ENCODE data around the gene CNIH3.
A peak's percentile ranks its signal among the peaks of the same experiment; 100 is the strongest.

CNIH3 gene

DNA sequence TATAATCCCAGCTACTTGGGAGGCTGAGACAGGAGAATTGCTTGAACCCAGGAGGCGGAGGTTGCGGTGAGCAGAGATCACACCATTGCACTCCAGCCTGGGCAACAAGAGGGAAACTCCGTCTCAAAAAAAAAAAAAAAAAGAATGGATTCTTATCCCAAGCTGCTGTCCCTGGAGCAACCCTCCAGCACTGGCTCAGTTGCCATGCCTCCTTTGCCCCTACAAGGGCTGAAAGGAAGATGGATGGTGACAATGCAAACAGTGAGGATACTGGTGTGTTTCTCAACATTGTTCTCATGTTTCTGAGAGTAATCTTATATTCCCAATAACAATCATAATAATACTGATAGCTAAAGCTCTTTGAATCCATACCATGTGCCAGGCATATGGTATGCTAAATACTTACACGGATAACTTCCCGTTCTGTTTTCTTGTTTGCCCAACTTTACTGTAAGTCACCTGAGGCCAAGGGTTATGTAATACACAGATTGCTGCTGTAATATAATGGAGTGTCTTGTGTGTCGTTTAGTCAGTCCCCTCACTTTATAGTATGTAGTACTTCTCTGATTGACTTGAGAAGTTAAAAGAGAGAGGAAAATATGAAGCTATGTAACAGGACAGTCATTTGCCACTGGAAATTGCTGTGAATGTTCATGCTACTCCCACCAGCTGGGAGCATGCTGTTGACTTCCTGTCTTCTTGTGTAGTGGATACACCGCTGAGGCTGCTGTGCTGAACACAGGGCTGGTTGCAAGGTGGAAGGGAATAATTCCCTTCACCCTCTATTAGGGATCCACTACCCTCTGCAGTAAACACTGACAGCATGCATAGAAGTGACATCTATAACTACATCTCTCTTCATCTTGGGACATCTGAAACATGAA, 153.6 kb downstream of the CNIH3 start:
- Histone ChIP-seq H3K4me3 (ENCODE audit: low read depth, low read length) (no peak overlapping the region), H3K27me3 (ENCODE audit: control insufficient read depth, insufficient read depth, low read length) (no peaks in the 10 kb centered on the region), H3K9ac (ENCODE audit: low read depth, low read length) (no peak overlapping the region), H3K4me1 (ENCODE audit: control insufficient read depth, insufficient read depth, low read length) (peaks cover 2% of the 10 kb centered on the region), H3K36me3 (ENCODE audit: control insufficient read depth, insufficient read depth, low read length) (no peaks in the 10 kb centered on the region), H3K9me3 (ENCODE audit: control insufficient read depth, insufficient read depth, low read length) (no peaks in the 10 kb centered on the region)

DNA sequence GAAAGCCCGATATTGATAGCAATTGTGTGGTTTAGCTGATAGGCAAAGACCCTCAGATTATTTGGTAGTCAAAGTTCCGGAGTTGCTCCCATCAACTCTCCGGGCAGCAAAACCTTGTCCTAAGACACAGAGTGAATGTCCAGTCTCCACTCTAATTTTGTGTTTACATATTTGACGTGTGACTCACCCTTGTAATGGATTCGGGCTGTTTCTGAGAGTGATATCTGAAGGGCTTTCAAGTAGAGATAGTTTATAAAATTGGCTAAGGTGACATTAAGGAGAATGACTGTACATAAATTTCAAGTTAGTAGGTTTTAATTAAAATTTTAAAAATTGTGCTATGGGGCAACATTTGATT, 154.2 kb downstream of the CNIH3 start:
- peaks cover 2% of the 10 kb centered on the region for H3K4me1 ChIP-seq (ENCODE audit: control insufficient read depth, insufficient read depth, low read length)
- H3K27me3 ChIP-seq (ENCODE audit: control insufficient read depth, insufficient read depth, low read length): no peaks in the 10 kb centered on the region
- no peak overlapping the region for H3K4me3 ChIP-seq (ENCODE audit: low read depth, low read length)
- no peaks in the 10 kb centered on the region for H3K9me3 ChIP-seq (ENCODE audit: control insufficient read depth, insufficient read depth, low read length)
- no peak overlapping the region for H3K9ac ChIP-seq (ENCODE audit: low read depth, low read length)
- no peaks in the 10 kb centered on the region for H3K36me3 ChIP-seq (ENCODE audit: control insufficient read depth, insufficient read depth, low read length)

DNA sequence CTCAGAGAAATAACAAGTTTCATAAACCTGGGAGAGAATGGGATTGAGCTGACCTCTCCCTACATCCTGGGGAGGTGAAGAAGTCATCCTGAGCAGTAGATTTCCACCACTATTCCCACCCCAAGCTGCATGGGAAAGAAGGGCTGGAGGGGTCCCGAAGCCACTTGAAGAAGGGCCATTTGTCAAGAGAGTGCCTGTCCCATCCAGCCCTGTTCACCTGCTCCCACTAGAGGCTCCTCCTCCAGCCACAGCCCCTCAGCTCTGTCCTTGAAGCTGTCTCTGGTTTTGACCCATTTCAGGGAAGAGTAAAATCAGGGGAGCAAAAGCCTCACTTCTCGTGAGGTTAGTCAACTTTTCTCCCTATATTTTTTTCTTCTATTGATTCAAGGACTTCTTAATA, 157.5 kb downstream of the CNIH3 start:
- Histone ChIP-seq H3K4me3 (ENCODE audit: low read depth, low read length) (no peak overlapping the region), H3K36me3 (ENCODE audit: control insufficient read depth, insufficient read depth, low read length) (no peaks in the 10 kb centered on the region), H3K27me3 (ENCODE audit: control insufficient read depth, insufficient read depth, low read length) (no peaks in the 10 kb centered on the region), H3K4me1 (ENCODE audit: control insufficient read depth, insufficient read depth, low read length) (no peaks in the 10 kb centered on the region), H3K9ac (ENCODE audit: low read depth, low read length) (no peak overlapping the region), H3K9me3 (ENCODE audit: control insufficient read depth, insufficient read depth, low read length) (no peaks in the 10 kb centered on the region)

DNA sequence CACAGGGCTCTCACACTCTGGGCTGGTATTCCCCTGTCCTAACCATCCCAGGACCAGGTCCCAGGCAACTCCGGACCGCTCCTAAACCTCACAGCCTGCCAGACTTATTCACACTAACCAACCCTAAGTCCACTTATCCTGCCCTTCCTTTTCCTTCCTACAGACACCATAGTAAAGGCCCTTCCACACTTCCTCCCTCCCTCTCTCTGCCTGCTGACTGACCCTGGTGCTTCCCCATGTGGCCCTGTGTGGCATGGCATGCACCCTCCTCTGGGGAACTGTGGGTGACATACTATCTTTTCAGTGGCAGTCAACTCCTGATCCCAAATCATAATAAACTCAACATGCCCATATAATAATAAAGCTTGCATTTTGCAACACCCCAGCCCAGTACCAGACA, 158.3 kb downstream of the CNIH3 start:
- Histone ChIP-seq H3K9me3 (ENCODE audit: control insufficient read depth, insufficient read depth, low read length) (no peaks in the 10 kb centered on the region), H3K4me1 (ENCODE audit: control insufficient read depth, insufficient read depth, low read length) (peaks cover 5% of the 10 kb centered on the region), H3K27me3 (ENCODE audit: control insufficient read depth, insufficient read depth, low read length) (no peaks in the 10 kb centered on the region), H3K4me3 (ENCODE audit: low read depth, low read length) (no peak overlapping the region), H3K36me3 (ENCODE audit: control insufficient read depth, insufficient read depth, low read length) (no peaks in the 10 kb centered on the region), H3K9ac (ENCODE audit: low read depth, low read length) (no peak overlapping the region)

DNA sequence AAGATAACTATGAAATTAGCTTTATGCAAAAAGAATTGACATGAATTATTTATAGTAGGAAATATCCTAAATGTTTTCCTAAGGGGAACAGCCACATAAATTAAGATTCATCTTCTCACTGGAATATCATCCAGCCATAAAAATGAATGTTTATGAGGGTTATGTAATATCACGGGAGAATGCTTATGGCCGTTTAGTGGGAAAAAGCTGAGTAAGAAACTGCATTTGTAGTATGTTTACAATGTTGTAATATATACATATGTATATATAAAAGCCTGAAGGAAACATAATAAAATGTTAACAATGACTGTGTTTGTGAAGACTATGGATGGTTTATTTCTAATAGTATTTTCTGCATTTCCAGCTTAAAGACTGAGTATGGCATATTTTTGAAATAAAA, 161.1 kb downstream of the CNIH3 start:
- Histone ChIP-seq H3K4me1 (ENCODE audit: control insufficient read depth, insufficient read depth, low read length) (peaks cover 19% of the 10 kb centered on the region), H3K9me3 (ENCODE audit: control insufficient read depth, insufficient read depth, low read length) (no peaks in the 10 kb centered on the region), H3K4me3 (ENCODE audit: low read depth, low read length) (no peak overlapping the region), H3K27me3 (ENCODE audit: control insufficient read depth, insufficient read depth, low read length) (peaks cover 5% of the 10 kb centered on the region), H3K36me3 (ENCODE audit: control insufficient read depth, insufficient read depth, low read length) (no peaks in the 10 kb centered on the region), H3K9ac (ENCODE audit: low read depth, low read length) (no peak overlapping the region)

DNA sequence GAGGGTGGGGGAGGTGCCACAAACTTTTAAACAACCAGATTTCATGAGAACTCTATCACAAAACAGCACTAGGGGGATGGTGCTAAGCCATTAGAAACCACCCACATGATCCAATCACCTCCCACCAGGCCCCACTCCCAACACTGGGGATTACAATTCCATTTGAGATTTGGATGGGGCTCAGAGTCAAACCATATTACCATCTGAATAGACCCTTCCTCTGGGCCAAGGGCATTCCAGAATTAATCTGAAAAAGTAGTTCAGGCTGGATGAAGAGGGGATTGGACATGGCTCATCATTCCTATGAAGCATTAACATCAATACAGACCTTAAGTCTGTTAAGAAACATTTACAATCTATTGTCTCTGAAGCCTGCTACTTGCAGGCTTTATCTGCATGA, 163.4 kb downstream of the CNIH3 start:
- no peak overlapping the region for H3K9ac ChIP-seq (ENCODE audit: low read depth, low read length)

DNA sequence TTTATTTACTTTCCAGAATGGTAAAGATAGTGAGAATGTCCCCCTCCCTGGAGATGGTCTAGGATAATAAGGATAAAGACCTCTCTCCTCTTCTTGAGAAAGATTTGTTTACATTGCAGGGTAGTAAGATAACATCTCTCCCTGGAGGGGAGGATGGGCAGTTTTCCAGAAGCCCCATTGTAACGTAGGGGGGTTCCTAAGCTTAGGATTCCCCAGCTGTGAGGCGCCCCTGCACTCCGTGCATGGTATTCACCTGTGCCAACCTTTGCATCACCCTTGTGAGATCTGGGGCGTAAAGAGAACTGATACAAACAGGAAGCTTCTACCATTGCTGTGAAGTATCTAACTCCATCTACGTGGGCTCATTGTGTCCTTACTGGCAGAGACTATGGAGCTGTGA, 164.6 kb downstream of the CNIH3 start:
- Histone ChIP-seq H3K36me3 (ENCODE audit: control insufficient read depth, insufficient read depth, low read length) (no peaks in the 10 kb centered on the region), H3K4me1 (ENCODE audit: control insufficient read depth, insufficient read depth, low read length) (peaks cover 21% of the 10 kb centered on the region), H3K4me3 (ENCODE audit: low read depth, low read length) (no peak overlapping the region)

More for the DNA sequence above, 163.4 kb downstream of the CNIH3 start:
- Histone ChIP-seq H3K4me1 (ENCODE audit: control insufficient read depth, insufficient read depth, low read length) (peaks cover 21% of the 10 kb centered on the region), H3K36me3 (ENCODE audit: control insufficient read depth, insufficient read depth, low read length) (no peaks in the 10 kb centered on the region), H3K27me3 (ENCODE audit: control insufficient read depth, insufficient read depth, low read length) (peaks cover 16% of the 10 kb centered on the region), H3K4me3 (ENCODE audit: low read depth, low read length) (peak overlapping the region; percentile 23), H3K9me3 (ENCODE audit: control insufficient read depth, insufficient read depth, low read length) (no peaks in the 10 kb centered on the region)

DNA sequence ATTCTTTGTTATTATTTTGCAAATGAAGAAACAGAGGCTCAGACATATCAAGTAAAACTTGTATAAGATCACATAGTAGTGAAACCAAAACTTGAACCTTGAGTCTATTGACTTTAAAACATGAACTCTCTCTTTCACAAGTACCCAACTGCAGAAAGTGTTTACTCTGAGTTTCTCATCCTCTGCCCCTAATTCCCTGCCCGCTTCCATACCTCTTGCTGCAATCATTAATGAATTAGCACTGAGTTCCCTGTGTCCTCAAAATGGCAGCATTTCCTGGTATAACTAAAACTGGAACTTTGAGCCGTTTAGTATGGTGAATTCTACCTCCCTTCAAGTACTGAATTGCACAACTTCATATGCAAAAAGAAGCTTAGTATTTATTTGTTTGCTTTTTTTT, 165.7 kb downstream of the CNIH3 start:
- peaks cover 21% of the 10 kb centered on the region for H3K4me1 ChIP-seq (ENCODE audit: control insufficient read depth, insufficient read depth, low read length)
- peaks cover 16% of the 10 kb centered on the region for H3K27me3 ChIP-seq (ENCODE audit: control insufficient read depth, insufficient read depth, low read length)
- H3K4me3 ChIP-seq (ENCODE audit: low read depth, low read length): no peak overlapping the region
- no peaks in the 10 kb centered on the region for H3K9me3 ChIP-seq (ENCODE audit: control insufficient read depth, insufficient read depth, low read length)
- no peaks in the 10 kb centered on the region for H3K36me3 ChIP-seq (ENCODE audit: control insufficient read depth, insufficient read depth, low read length)
- no peak overlapping the region for H3K9ac ChIP-seq (ENCODE audit: low read depth, low read length)

More for the DNA sequence above, 164.6 kb downstream of the CNIH3 start:
- Histone ChIP-seq H3K9ac (ENCODE audit: low read depth, low read length) (no peak overlapping the region), H3K27me3 (ENCODE audit: control insufficient read depth, insufficient read depth, low read length) (peaks cover 16% of the 10 kb centered on the region), H3K9me3 (ENCODE audit: control insufficient read depth, insufficient read depth, low read length) (no peaks in the 10 kb centered on the region)

DNA sequence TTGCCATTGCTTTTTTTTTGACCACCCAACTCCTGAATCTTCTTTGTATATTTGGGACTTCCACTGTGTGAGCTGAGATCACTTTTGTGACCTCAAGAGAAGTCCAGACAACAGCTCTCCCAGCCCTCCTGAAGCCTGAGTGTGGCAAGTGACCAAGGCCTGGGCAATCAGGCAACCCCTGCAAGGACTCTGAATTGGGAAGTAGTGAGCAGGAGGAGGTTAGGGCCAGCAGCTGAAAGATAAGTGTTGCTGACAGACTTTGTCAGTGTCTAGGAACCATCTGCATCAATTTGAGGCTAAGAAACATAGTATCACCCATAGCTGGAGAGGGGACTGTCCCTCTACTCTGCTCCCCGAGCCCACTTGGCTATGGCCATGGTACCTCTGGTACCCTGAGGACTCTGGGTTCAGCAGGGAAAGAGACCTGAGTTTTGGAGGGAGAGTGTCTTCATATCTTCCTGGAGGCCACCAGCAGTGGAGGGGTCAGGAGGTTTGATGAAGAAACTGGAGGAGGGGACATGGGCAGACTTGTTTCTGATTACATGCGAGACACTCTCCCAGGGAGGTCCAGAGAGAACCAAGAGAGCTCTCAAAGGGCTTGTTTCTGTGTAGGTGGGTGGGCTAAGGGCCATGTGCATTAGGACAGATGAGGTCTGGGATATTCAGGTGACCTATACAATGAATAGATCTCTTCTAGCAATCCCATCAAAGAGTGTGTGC, 166.3 kb downstream of the CNIH3 start:
- no peaks in the 10 kb centered on the region for H3K9me3 ChIP-seq (ENCODE audit: control insufficient read depth, insufficient read depth, low read length)
- H3K36me3 ChIP-seq (ENCODE audit: control insufficient read depth, insufficient read depth, low read length): no peaks in the 10 kb centered on the region
- H3K9ac ChIP-seq (ENCODE audit: low read depth, low read length): no peak overlapping the region
- peaks cover 16% of the 10 kb centered on the region for H3K27me3 ChIP-seq (ENCODE audit: control insufficient read depth, insufficient read depth, low read length)
- H3K4me3 ChIP-seq (ENCODE audit: low read depth, low read length): no peak overlapping the region
- peaks cover 21% of the 10 kb centered on the region for H3K4me1 ChIP-seq (ENCODE audit: control insufficient read depth, insufficient read depth, low read length)

DNA sequence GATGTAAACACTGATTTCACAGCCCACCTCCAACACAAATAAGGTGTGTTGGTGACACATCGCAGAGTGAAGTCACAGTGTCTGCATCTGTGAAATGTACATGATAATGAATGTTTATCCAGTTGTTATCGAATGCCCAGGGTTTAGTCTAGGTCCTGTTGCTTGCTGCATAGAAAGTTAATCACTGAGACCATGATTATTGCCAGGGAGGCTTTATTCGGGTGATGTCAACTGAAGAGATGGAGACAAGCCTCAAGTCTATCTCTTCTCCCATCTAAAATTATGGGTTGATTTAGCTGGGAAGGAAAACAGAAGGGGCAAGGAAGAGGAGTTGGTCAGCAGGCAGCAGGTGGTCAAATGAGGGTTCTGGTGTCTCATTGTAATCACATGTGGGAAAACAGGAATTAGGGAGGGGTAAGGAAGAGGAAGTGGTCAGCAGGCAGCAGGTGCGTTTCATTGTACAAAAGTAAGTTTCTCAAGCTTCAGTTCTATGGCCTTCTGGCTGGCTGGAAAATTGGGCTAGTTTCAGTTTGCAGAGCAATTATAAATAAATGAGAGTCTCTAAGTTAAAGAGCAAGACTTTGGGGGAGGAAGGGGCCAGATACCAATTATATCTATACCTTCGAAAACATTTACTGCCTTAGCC, 167.0 kb downstream of the CNIH3 start:
- peaks cover 21% of the 10 kb centered on the region for H3K4me1 ChIP-seq (ENCODE audit: control insufficient read depth, insufficient read depth, low read length)

DNA sequence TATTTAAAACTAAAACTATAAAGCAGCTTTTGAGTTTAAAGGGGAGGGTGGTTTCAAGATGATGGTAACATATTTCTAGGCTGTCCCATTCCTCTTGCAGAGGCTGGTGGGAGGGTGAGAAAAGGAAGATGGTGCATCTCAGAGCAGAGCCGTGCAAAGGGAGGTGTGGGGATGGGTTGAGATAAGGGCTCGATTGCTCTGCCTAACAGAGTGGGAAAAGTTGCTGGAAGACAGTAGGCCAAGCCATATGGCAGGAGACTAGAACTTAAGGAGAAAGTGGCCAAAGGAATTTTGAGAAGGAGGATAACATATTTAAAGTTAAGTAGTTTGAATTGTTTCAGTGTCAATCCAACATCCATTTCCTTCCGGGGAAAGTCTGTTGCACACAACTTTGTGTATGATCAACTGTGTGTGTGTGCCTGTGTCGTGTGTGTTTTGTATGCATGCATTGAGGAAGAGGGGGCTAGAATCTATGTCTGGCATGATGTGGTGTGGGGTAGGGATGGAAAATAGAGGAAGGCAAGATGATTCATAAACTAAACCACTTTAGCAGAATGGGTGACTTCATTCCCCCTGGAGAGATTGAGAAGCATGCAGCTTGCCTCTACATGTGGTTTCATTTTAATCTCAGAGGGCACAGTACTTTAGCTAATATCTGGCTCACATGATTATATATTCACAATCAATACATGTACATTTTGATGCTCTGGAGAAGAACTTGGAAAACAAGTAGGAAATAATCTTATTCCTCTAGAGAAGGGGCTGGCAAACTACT, 168.3 kb downstream of the CNIH3 start:
- Histone ChIP-seq H3K9me3 (ENCODE audit: control insufficient read depth, insufficient read depth, low read length) (no peaks in the 10 kb centered on the region), H3K36me3 (ENCODE audit: control insufficient read depth, insufficient read depth, low read length) (no peaks in the 10 kb centered on the region), H3K4me1 (ENCODE audit: control insufficient read depth, insufficient read depth, low read length) (peaks cover 16% of the 10 kb centered on the region), H3K4me3 (ENCODE audit: low read depth, low read length) (no peak overlapping the region), H3K27me3 (ENCODE audit: control insufficient read depth, insufficient read depth, low read length) (peaks cover 16% of the 10 kb centered on the region), H3K9ac (ENCODE audit: low read depth, low read length) (no peak overlapping the region)

More for the DNA sequence above, 167.0 kb downstream of the CNIH3 start:
- Histone ChIP-seq H3K9me3 (ENCODE audit: control insufficient read depth, insufficient read depth, low read length) (no peaks in the 10 kb centered on the region), H3K4me3 (ENCODE audit: low read depth, low read length) (no peak overlapping the region), H3K9ac (ENCODE audit: low read depth, low read length) (no peak overlapping the region), H3K27me3 (ENCODE audit: control insufficient read depth, insufficient read depth, low read length) (peaks cover 16% of the 10 kb centered on the region), H3K36me3 (ENCODE audit: control insufficient read depth, insufficient read depth, low read length) (no peaks in the 10 kb centered on the region)

Measured in iPS-15b (cell line).